ENCODE data around the gene GPR3. TPM values are rescaled to one million over a fixed set of nuclear protein-coding genes. Genes with fewer than 3 reads are reported as not detected.

GPR3 gene
- total and polyA plus RNA-seq, 2 donors from 2014 or later: 0.38 to 0.77 TPM

DNA sequence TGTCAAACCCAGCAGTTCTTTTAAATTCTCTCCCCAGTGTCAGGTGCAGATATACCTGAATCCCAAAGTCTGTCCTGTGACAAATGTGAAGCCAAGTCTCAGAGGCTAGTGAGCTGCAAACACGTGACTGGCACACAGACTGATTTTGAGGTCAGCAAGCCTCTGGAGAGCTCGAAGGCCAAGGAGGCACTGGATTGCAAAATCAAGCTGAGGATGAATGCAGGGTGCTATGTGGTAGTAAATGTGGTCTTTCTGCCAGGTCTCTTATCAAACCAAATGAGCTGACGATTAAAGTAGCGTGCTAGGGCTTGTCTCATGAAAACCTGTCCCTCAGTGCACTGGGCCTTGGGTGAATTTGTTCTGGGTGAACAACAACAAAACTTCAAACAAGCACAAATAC lies 20.6 kb downstream of the GPR3 start:
- H3K27me3 ChIP-seq (ENCODE audit: control insufficient read depth, insufficient read depth, low read length): no peaks in the 10 kb centered on the region
- no peak overlapping the region for H3K9ac ChIP-seq (ENCODE audit: low read length in 3 of 3)
- H3K9me3 ChIP-seq (ENCODE audit: control insufficient read depth in 2 of 3, insufficient read depth in 1 of 3, low read length in 3 of 3): no peaks in the 10 kb centered on the region
- intact Hi-C loops (cut with DNase I): loop anchor here (10.0 kb wide), 1 partner anchor 202 kb away; no protein-coding TSS in a partner anchor
- no peak overlapping the region for H3K27ac ChIP-seq (ENCODE audit: low read depth in 2 of 2, low read length in 2 of 2)
- peaks cover 0 to 8% (median 7%) of the 10 kb centered on the region in 3 donors for H3K4me1 ChIP-seq (ENCODE audit: control insufficient read depth in 2 of 3, insufficient read depth in 2 of 3, low read depth in 1 of 3, low read length in 3 of 3)
- peaks cover 22 to 72% (median 62%) of the 10 kb centered on the region in 3 donors for H3K36me3 ChIP-seq (ENCODE audit: control insufficient read depth in 2 of 3, insufficient read depth in 3 of 3, low read length in 3 of 3)
- no peak for TF ChIP-seq CTCF (IDR thresholded peaks at IDR 0.05; ENCODE audit: borderline replicate concordance, extremely low read depth, insufficient read depth)
- no peak overlapping the region for H3K4me3 ChIP-seq (ENCODE audit: low read length in 3 of 3)
- FAIRE-seq: no peak
- no peak for DNase-seq

- Histone ChIP-seq H3K4me1 (ENCODE audit: control insufficient read depth in 2 of 3, insufficient read depth in 2 of 3, low read depth in 1 of 3, low read length in 3 of 3) (peaks cover 3 to 13% (median 12%) of the 10 kb centered on the region in 3 donors), H3K27ac (ENCODE audit: low read depth in 2 of 2, low read length in 2 of 2) (no peak overlapping the region), H3K4me3 (ENCODE audit: low read length in 3 of 3) (no peak overlapping the region), H3K27me3 (ENCODE audit: control insufficient read depth, insufficient read depth, low read length) (no peaks in the 10 kb centered on the region), H3K9me3 (ENCODE audit: control insufficient read depth in 2 of 3, insufficient read depth in 1 of 3, low read length in 3 of 3) (no peaks in the 10 kb centered on the region), H3K36me3 (ENCODE audit: control insufficient read depth in 2 of 3, insufficient read depth in 3 of 3, low read length in 3 of 3) (peaks cover 22 to 66% (median 59%) of the 10 kb centered on the region in 3 donors), H3K9ac (ENCODE audit: low read length in 3 of 3) (no peak overlapping the region)
- DNase-seq (no peak), FAIRE-seq (no peak)
- intact Hi-C loops (cut with DNase I): loop anchor here (10.0 kb wide), 1 partner anchor 201 kb away; no protein-coding TSS in a partner anchor
- TF ChIP-seq CTCF (IDR thresholded peaks at IDR 0.05; ENCODE audit: borderline replicate concordance, extremely low read depth, insufficient read depth): no peak
Observed at GRCh38 chr1:27414091-27414490, 21.7 kb downstream of the GPR3 start.

GRCh38 chr1:27416387-27417111 lies 24.1 kb downstream of the GPR3 start:
- H3K27me3 ChIP-seq (ENCODE audit: control insufficient read depth, insufficient read depth, low read length): no peaks in the 10 kb centered on the region
- H3K9ac ChIP-seq (ENCODE audit: low read length in 3 of 3): no peak overlapping the region
- H3K4me1 ChIP-seq (ENCODE audit: control insufficient read depth in 2 of 3, insufficient read depth in 2 of 3, low read depth in 1 of 3, low read length in 3 of 3): peaks cover 4 to 13% (median 12%) of the 10 kb centered on the region in 3 donors
- no peaks in the 10 kb centered on the region for H3K9me3 ChIP-seq (ENCODE audit: control insufficient read depth in 2 of 3, insufficient read depth in 1 of 3, low read length in 3 of 3)
- DNase-seq (peak in 2 of 5 donors; percentile 50 to 64), FAIRE-seq (no peak)
- H3K36me3 ChIP-seq (ENCODE audit: control insufficient read depth in 2 of 3, insufficient read depth in 3 of 3, low read length in 3 of 3): peaks cover 22 to 51% (median 46%) of the 10 kb centered on the region in 3 donors
- no peak overlapping the region for H3K27ac ChIP-seq (ENCODE audit: low read depth in 2 of 2, low read length in 2 of 2)
- peak; percentile 54 for TF ChIP-seq CTCF (IDR thresholded peaks at IDR 0.05; ENCODE audit: borderline replicate concordance, extremely low read depth, insufficient read depth)
- intact Hi-C loops (cut with DNase I): loop anchor here (10.0 kb wide), 1 partner anchor 198 kb away; no protein-coding TSS in a partner anchor
- no peak overlapping the region for H3K4me3 ChIP-seq (ENCODE audit: low read length in 3 of 3)
